ENCODE data around the gene DMTF1.

GRCh38 chr7:87147500-87147899, 4.8 kb upstream of the DMTF1 start:
- TF ChIP-seq CTCF (IDR thresholded peaks at IDR 0.05) (no peak), POLR2A (IDR thresholded peaks at IDR 0.05) (no peak)
